Neural cell (in vitro differentiated cells): ENCODE measurements around the gene ADGRG1.

Experiments
- CTCF ChIP-seq: fragments of 450-650 bp; IDR thresholded peaks from 2 replicates; pipeline ENCODE4 v1.5.1; 2014; ENCODE audit warnings: antibody characterized with exemption, mild to moderate bottlenecking, moderate library complexity; ENCODE audit not compliant: poor library complexity, severe bottlenecking
- EP300 ChIP-seq: fragments of 450-650 bp; conservative IDR thresholded peaks from 2 replicates; pipeline ENCODE4 v1.6.1; 2014; ENCODE audit warnings: antibody characterized with exemption, mild to moderate bottlenecking, moderate library complexity; ENCODE audit not compliant: poor library complexity, severe bottlenecking
- POLR2AphosphoS5 ChIP-seq: IDR thresholded peaks from 2 replicates; pipeline ENCODE4 v1.6.1; 2012
- RAD21 ChIP-seq: fragments of 450-650 bp; conservative IDR thresholded peaks from 2 replicates; pipeline ENCODE4 v1.6.1; 2014; ENCODE audit warnings: antibody characterized with exemption, mild to moderate bottlenecking, moderate library complexity
- TAF1 ChIP-seq: IDR thresholded peaks from 2 replicates; pipeline ENCODE4 v1.6.1; 2012; ENCODE audit warnings: low read depth

GRCh38 chr16:57643910-57644309 is 15.5 kb downstream of the ADGRG1 start:
- TF ChIP-seq CTCF, result no peak
- TF ChIP-seq RAD21, result no peak
- no peak for TF ChIP-seq EP300
- TF ChIP-seq TAF1, result no peak
- TF ChIP-seq POLR2AphosphoS5, result no peak
